D721Med (cell line): ENCODE measurements around the gene ASB5.
A peak's percentile ranks its signal among the peaks of the same experiment; 100 is the strongest.
"Not testable (repeated sequence)": the region's sequence is repeated elsewhere in the genome, so short reads cannot be mapped to it uniquely, and the experiment has no call there.

Experiments used
- DNase-seq: peaks from one replicate; pipeline ENCODE4 v3.0.0; 2011; ENCODE audit warnings: low spot score; ENCODE audit not compliant: insufficient read length
- FAIRE-seq: peaks from 2 replicates; lab custom pipeline; 2011; peaks lifted over from hg19 to GRCh38; lab: Jason Lieb, UNC
- TF ChIP-seq, protein P1 (sequence below): IDR thresholded peaks from 2 replicates; pipeline ENCODE4 v1.5.1; 2012; ENCODE audit warnings: mild to moderate bottlenecking, control low read depth; ENCODE audit not compliant: insufficient read depth; ENCODE audit errors: missing control alignments

The ASB5 gene

DNA sequence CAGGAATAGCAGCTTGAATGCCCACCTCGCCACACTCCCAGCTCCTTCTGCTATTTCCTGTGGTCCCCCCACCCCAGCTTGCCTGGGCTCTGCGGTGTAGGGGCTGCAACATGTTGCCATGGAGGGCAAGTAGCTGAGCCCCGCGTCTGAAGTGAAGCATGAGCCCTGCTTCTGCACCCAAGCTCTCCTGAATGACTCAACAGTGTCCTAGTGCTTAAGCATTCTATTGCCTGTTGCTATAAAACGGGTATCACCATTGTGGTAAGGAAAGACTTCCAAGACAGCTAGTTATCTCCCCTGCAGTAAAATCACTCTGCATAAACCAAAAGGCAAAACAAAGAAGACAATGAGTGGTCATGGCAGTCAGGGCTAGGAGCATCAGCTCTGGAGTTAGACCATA is 42.3 kb downstream of the ASB5 start:
- DNase-seq (no peak), FAIRE-seq (no peak)
- TF ChIP-seq, protein P1, sequence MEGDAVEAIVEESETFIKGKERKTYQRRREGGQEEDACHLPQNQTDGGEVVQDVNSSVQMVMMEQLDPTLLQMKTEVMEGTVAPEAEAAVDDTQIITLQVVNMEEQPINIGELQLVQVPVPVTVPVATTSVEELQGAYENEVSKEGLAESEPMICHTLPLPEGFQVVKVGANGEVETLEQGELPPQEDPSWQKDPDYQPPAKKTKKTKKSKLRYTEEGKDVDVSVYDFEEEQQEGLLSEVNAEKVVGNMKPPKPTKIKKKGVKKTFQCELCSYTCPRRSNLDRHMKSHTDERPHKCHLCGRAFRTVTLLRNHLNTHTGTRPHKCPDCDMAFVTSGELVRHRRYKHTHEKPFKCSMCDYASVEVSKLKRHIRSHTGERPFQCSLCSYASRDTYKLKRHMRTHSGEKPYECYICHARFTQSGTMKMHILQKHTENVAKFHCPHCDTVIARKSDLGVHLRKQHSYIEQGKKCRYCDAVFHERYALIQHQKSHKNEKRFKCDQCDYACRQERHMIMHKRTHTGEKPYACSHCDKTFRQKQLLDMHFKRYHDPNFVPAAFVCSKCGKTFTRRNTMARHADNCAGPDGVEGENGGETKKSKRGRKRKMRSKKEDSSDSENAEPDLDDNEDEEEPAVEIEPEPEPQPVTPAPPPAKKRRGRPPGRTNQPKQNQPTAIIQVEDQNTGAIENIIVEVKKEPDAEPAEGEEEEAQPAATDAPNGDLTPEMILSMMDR: no peak

DNA sequence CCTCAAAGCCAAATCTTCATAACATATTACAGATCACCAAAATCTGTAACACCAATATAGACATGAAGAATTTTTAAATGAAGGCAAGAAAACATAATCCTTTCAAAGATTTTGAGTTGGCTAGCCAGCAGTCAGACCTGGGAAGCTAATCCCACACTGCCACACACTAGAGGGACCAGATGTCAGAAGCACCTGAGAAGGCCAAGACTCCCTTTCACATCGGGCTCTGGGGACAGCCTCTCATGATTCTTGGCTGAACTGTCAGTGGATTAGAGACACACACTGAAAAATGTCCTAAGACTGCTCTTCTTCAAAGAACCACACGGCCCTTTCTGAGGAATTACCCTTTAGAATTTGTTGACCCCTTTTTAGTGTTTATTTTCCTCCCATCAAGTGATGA is 45.5 kb downstream of the ASB5 start:
- FAIRE-seq (no peak), DNase-seq (no peak)
- TF ChIP-seq, protein P1: no peak

DNA sequence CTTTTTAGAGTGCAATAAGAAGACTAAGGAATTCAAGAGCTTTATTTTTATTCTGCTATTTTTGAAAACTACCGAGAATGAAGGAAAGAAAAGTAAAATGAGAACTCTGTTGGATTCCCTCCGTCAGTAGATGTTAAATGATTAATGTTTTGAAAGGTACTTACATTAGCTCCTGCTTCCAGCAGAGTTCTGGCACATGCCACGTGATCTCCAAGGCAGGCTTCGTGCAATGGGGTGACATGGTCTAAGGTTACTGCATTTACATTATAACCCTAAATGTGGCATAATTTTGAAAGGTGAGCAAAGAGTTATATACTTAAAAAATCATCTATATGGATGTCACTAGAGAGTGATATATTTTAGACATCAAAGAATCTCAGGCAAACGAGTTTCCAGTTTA is 46.9 kb downstream of the ASB5 start:
- no peak for FAIRE-seq
- TF ChIP-seq, protein P1: no peak
- DNase-seq: no peak

DNA sequence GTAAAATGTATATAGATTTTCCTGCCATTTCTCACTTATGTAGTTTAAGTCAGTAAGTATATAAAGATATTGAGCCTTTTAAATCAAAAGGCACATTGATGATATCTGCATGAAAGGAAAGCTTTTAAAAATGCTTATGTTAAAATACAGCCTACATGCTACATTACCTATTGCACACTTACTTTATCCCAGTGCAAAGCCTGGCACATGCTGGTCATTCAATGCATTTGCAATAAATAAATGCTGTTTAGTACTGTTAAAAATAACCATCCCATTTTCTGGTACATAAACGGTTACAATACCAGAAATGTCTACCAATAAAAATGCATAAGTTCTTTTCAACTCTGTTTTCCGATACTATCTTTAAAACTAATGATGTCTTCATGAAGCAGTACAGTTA is 51.5 kb downstream of the ASB5 start:
- DNase-seq: no peak
- TF ChIP-seq, protein P1: no peak
- FAIRE-seq: peak; percentile 74

DNA sequence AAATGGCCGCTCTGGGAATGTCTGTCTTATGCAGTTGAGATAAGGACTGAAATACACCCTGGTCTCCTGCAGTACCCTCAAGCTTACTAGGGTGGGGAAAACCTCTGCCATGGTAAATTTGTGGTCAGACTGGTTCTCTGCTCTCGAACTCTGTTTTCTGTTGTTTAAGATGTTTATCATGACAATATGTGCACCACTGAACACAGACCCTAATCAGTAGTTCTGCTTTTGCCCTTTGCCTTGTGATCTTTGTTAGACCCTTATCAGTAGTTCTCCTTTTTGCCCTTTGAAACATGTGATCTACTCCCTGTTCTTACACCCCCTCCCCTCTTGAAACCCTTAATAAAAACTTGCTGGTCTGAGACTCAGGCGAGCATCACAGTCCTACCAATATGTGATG is 56.7 kb downstream of the ASB5 start:
- not testable (repeated sequence) for FAIRE-seq

DNA sequence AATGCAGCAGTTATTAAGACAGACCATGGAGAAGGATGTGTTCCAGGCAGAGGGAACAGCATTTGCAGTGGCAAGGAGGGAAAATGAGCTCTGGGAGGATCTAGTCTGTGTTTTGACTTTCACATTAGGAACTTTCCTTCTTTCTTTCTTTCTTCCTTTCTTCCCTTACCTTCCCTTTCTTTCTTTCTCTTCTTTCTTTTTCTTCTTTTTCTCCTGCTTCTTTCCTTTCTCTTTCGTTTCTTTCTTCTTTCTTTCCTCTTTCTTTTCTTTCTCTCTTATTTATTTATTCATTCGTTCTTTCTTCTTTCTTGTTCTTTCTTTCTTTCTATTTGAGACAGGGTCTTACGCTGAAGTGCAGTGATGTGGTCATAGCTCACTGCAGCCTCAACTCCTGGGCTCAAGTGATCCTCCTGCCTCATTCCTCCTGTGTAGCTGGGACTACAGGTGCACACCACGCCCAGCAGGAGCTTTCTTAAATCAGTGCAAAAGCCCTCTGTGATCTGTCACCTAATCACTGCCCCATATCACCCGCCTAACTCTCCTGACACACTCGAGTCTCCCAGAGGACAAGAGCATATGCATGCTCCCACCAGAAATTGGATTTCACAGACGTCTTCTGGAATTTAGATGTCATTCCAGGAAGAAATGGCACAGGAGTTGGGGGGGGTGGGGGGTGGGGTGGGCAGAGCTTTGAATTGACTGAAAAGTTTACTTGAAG is 58.3 kb downstream of the ASB5 start:
- DNase-seq (no peak), FAIRE-seq (no peak)
- TF ChIP-seq, protein P1: no peak

More for the DNA sequence above, 56.7 kb downstream of the ASB5 start:
- not testable (repeated sequence) for DNase-seq

DNA sequence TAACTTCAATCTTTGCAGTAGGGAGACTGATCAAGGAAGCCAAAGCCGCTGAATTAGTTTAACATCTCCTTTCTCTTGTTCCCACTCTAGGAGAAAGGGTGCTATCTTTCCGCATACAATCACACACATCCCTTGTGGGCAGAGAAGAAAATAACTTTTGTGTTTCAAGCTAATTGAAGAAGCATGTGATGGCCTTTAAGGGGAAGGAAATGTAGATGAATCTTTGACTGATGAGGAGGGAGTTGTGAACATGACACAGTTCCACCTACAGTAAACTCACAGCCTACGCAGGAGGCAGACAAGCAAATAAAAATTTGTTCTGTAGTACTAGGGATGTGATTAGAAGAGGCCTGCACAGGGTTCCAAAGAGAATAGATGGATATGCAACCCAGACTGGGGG is 58.9 kb downstream of the ASB5 start:
- DNase-seq (no peak), FAIRE-seq (no peak)
- TF ChIP-seq, protein P1: no peak

DNA sequence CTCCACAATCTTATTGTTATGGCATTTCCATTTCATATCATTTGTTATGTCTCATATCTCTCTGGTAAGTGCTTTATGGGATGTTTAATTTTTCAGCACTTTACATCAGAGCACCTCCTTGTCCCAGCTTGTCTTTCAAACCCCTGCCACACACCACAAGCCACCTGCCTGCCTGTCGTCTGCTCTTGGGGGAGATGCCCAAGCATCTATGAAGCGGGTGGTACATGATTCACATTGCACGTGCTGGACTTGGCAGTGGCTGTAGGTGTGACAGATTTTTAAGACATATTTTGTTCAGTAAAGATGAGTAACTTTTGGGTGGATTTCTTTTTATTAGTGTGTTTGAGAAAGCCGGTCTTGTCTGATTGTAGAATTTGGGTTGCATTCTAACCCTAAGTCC is 59.5 kb downstream of the ASB5 start:
- no peak for DNase-seq
- TF ChIP-seq, protein P1: no peak
- FAIRE-seq: no peak
